Measurements from ENCODE around the gene CCDC54. TPM values are rescaled to one million over a fixed set of nuclear protein-coding genes. Genes with fewer than 3 reads are reported as not detected.

Gene CCDC54
- total and polyA plus RNA-seq, 2 of the 8 experiments (the other 6 are each of a cell fraction or from before 2014, with no cell fraction given) = not detected

DNA sequence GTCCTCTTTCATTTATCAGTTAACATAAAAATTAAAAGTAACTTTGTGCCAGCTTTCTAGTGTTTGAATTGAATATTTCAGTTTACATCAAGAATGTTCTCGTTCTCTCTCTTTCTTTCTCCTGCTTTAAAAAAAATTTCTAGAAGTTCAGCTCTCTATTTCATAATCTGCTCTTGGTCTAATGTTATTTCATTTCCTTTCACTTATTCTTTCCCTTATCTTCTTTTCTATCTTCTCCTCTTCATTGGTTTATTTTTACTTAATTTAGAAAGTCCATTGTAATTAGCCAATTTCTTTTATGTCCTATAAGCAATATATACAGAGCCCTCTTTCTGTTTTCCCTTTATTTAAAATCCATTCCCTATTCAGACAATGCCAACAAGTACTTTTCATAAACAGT, 44.6 kb downstream of the CCDC54 start:
- no peak overlapping the region for H3K4me2 ChIP-seq (ENCODE audit: insufficient read depth in 1 of 2, low read depth in 2 of 2, low read length in 2 of 2)
- no peak overlapping the region for H2BK120ac ChIP-seq (replicated peaks; ENCODE audit: low read depth, low read length)
- 94% methylated on average over 1 of the region's 1 CpG; no CpG with 5 or more reads in 1 of the 2 experiments for WGBS, 2 experiments (ENCODE audit: extremely low coverage in 1 of 2, insufficient coverage in 1 of 2, insufficient read length in 1 of 2, insufficient replicate concordance in 2 of 2, low coverage in 1 of 2, low lambda C conversion rate in 2 of 2, missing lambda C conversion rate in 1 of 2)
- no peak overlapping the region for H3K18ac ChIP-seq (ENCODE audit: extremely low read depth, low read length)
- H3K27ac ChIP-seq (ENCODE audit: low read depth, low read length) = no peak overlapping the region
- no peaks in the 10 kb centered on the region for H3K79me2 ChIP-seq (ENCODE audit: control insufficient read depth in 1 of 2, insufficient read depth in 2 of 2, low read length in 2 of 2)
- no peaks in the 10 kb centered on the region for H3K36me3 ChIP-seq (ENCODE audit: control insufficient read depth in 2 of 4, insufficient read depth in 4 of 4, low read length in 3 of 4)
- no peak for FAIRE-seq
- H2AK5ac ChIP-seq (ENCODE audit: low read depth, low read length) = no peak overlapping the region
- no peak overlapping the region for H4K91ac ChIP-seq (replicated peaks; ENCODE audit: insufficient read length, low read length)
- H3K23ac ChIP-seq (ENCODE audit: insufficient read length) = no peak overlapping the region
- no peak overlapping the region for H3K4me3 ChIP-seq (ENCODE audit: extremely low read depth in 1 of 4, insufficient read depth in 2 of 4, low read depth in 3 of 4, low read length in 4 of 4)
- H3K14ac ChIP-seq (ENCODE audit: insufficient read length) = no peak overlapping the region
- H3K9ac ChIP-seq (replicated peaks in 1 of 4; ENCODE audit: extremely low read depth in 1 of 4, low read depth in 3 of 4, low read length in 3 of 4) = no peak overlapping the region
- H2AFZ ChIP-seq (ENCODE audit: low read length) = no peak overlapping the region
- H4K20me1 ChIP-seq (replicated peaks in 1 of 2; ENCODE audit: control insufficient read depth in 1 of 2, insufficient read depth in 2 of 2, low read length in 2 of 2) = no peaks in the 10 kb centered on the region
- ChIA-PET POLR2A (ENCODE audit: partially characterized antibody) (interaction anchor here (1.9 kb wide), 1 partner anchor 9 kb away, joined by 7 read pairs; no protein-coding TSS in a partner anchor), CTCF (ENCODE audit: partially characterized antibody) (interaction anchor here (0.6 to 4.6 kb wide), 28 partner anchors 8 to 224 kb away, joined by 3 to 48 read pairs (median 4); no protein-coding TSS in a partner anchor)
- H3K23me2 ChIP-seq (ENCODE audit: low read depth, low read length) = no peaks in the 10 kb centered on the region
- no peak overlapping the region for H2BK5ac ChIP-seq (ENCODE audit: low read depth, low read length)
- no peaks in the 10 kb centered on the region for H3K27me3 ChIP-seq (replicated peaks in 1 of 4; ENCODE audit: control insufficient read depth in 3 of 4, extremely low read depth in 1 of 4, insufficient read depth in 3 of 4, low read length in 3 of 4)
- H2BK15ac ChIP-seq (ENCODE audit: low read length) = no peak overlapping the region
- H4K8ac ChIP-seq (ENCODE audit: extremely low read depth, insufficient read depth, low read length) = no peak overlapping the region
- H3K4ac ChIP-seq (replicated peaks; ENCODE audit: insufficient read length, low read depth, low read length) = no peak overlapping the region
- no peaks in the 10 kb centered on the region for H3K9me3 ChIP-seq (ENCODE audit: insufficient read depth in 2 of 2, low read depth in 1 of 2, low read length in 1 of 2)
- H3K4me1 ChIP-seq (replicated peaks in 1 of 4; ENCODE audit: control insufficient read depth in 3 of 4, insufficient read depth in 4 of 4, low read length in 3 of 4) = no peaks in the 10 kb centered on the region
- DNase-seq (ENCODE audit: low read depth in 1 of 2, low spot score in 2 of 2) = no peak
- H4K5ac ChIP-seq (ENCODE audit: insufficient read length, low read depth, low read length) = no peak overlapping the region
- no peak overlapping the region for H2BK12ac ChIP-seq (ENCODE audit: low read depth, low read length)
- H3K56ac ChIP-seq (replicated peaks; ENCODE audit: insufficient read length, low read depth, low read length) = no peak overlapping the region
- no peaks in the 10 kb centered on the region for H3K79me1 ChIP-seq (ENCODE audit: low read depth, low read length)
- no peak overlapping the region for H2BK20ac ChIP-seq (ENCODE audit: low read length)
- no peak for TF ChIP-seq GTF2F1 (IDR thresholded peaks at IDR 0.05; ENCODE audit: borderline replicate concordance, low read depth, low read length)
- TF ChIP-seq, protein P1, sequence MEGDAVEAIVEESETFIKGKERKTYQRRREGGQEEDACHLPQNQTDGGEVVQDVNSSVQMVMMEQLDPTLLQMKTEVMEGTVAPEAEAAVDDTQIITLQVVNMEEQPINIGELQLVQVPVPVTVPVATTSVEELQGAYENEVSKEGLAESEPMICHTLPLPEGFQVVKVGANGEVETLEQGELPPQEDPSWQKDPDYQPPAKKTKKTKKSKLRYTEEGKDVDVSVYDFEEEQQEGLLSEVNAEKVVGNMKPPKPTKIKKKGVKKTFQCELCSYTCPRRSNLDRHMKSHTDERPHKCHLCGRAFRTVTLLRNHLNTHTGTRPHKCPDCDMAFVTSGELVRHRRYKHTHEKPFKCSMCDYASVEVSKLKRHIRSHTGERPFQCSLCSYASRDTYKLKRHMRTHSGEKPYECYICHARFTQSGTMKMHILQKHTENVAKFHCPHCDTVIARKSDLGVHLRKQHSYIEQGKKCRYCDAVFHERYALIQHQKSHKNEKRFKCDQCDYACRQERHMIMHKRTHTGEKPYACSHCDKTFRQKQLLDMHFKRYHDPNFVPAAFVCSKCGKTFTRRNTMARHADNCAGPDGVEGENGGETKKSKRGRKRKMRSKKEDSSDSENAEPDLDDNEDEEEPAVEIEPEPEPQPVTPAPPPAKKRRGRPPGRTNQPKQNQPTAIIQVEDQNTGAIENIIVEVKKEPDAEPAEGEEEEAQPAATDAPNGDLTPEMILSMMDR (IDR thresholded peaks at IDR 0.05; ENCODE audit: control extremely low read depth in 1 of 3, insufficient read depth in 1 of 3, low read depth in 1 of 3, low read length in 3 of 3) = no peak
- TF ChIP-seq EZH2 (IDR thresholded peaks at IDR 0.05; ENCODE audit: low read depth, low read length, severe bottlenecking) = no peak
- TF ChIP-seq HDAC6 (IDR thresholded peaks at IDR 0.05; ENCODE audit: low read depth, low read length) = no peak
- no peak for TF ChIP-seq NRF1 (IDR thresholded peaks at IDR 0.05; ENCODE audit: low read depth, low read length)
- TF ChIP-seq KDM5A (IDR thresholded peaks at IDR 0.05; ENCODE audit: low read length) = no peak
- no peak for TF ChIP-seq EGR1 (IDR thresholded peaks at IDR 0.05; ENCODE audit: borderline replicate concordance, low read depth, low read length)
- no peak for TF ChIP-seq CEBPB (IDR thresholded peaks at IDR 0.05; ENCODE audit: low read depth, low read length)
- TF ChIP-seq CBX5 (IDR thresholded peaks at IDR 0.05; ENCODE audit: low read depth, low read length) = no peak
- TF ChIP-seq, protein P2, sequence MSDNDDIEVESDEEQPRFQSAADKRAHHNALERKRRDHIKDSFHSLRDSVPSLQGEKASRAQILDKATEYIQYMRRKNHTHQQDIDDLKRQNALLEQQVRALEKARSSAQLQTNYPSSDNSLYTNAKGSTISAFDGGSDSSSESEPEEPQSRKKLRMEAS (IDR thresholded peaks at IDR 0.05) = no peak
- TF ChIP-seq KDM1A (IDR thresholded peaks at IDR 0.05; ENCODE audit: borderline replicate concordance, low read length) = no peak
- TF ChIP-seq PHF8 (conservative IDR thresholded peaks at IDR 0.05; ENCODE audit: low read depth, low read length) = no peak
